ENCODE results near the gene TTPAL.

DNA sequence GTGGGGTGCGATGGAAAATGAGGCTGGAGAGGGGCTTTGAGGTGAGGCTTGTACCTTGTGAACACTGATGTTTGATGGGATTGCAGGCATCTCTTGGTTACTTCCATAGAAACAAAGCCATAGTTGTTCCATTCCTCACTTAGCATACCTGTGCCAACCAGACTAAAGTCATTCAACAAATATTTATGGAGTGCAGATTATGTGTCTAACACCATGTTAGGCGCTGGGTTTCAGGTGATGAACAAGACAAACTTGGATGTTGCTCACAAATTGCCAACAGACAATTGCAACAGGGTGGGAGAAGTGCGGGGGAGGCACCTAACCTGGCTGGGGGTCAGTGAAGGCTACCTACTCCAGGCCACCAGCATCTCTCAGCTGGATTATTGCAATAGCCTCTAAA lies 1.5 kb downstream of the TTPAL start:
- TF ChIP-seq, protein P1, sequence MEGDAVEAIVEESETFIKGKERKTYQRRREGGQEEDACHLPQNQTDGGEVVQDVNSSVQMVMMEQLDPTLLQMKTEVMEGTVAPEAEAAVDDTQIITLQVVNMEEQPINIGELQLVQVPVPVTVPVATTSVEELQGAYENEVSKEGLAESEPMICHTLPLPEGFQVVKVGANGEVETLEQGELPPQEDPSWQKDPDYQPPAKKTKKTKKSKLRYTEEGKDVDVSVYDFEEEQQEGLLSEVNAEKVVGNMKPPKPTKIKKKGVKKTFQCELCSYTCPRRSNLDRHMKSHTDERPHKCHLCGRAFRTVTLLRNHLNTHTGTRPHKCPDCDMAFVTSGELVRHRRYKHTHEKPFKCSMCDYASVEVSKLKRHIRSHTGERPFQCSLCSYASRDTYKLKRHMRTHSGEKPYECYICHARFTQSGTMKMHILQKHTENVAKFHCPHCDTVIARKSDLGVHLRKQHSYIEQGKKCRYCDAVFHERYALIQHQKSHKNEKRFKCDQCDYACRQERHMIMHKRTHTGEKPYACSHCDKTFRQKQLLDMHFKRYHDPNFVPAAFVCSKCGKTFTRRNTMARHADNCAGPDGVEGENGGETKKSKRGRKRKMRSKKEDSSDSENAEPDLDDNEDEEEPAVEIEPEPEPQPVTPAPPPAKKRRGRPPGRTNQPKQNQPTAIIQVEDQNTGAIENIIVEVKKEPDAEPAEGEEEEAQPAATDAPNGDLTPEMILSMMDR (IDR thresholded peaks at IDR 0.05) = no peak
- no peak for TF ChIP-seq POLR2A (IDR thresholded peaks at IDR 0.05)
